ENCODE data around the gene PON2.

- TF ChIP-seq CTCF (IDR thresholded peaks at IDR 0.05) (no peak), EZH2 (IDR thresholded peaks at IDR 0.05; ENCODE audit: borderline replicate concordance, insufficient read depth, low read depth, low read length, poor library complexity, severe bottlenecking) (no peak)
Observed at GRCh38 chr7:95405800-95406199, 29.0 kb downstream of the PON2 start.
